ENCODE results near the gene LCE1B.

LCE1B gene

DNA sequence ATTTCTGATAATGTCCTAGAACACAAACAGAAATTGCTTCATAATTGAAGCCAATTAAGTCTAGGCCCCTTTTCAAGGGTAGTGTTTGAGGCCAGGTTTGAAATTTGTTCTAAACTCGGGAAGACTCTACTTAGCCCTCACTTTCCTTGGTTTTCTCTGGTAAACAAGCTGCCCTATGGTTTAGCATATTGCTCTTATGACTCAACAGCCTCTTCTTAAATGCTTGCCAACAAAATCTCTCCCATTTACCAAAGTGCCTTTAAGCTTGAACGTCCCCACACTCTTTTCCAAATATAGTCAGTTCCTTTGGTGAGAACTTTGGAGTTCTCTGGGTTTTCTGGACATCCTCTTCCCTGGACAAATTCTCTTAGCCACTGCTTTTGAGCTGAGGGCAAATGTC lies 25.1 kb downstream of the LCE1B start:
- no peak overlapping the region for H3K4me3 Mint-ChIP-seq
- no peaks in the 10 kb centered on the region for H3K27me3 Mint-ChIP-seq (ENCODE audit: low read depth)
- peaks cover 16% of the 10 kb centered on the region for H3K9me3 Mint-ChIP-seq
- TF ChIP-seq, protein P1, sequence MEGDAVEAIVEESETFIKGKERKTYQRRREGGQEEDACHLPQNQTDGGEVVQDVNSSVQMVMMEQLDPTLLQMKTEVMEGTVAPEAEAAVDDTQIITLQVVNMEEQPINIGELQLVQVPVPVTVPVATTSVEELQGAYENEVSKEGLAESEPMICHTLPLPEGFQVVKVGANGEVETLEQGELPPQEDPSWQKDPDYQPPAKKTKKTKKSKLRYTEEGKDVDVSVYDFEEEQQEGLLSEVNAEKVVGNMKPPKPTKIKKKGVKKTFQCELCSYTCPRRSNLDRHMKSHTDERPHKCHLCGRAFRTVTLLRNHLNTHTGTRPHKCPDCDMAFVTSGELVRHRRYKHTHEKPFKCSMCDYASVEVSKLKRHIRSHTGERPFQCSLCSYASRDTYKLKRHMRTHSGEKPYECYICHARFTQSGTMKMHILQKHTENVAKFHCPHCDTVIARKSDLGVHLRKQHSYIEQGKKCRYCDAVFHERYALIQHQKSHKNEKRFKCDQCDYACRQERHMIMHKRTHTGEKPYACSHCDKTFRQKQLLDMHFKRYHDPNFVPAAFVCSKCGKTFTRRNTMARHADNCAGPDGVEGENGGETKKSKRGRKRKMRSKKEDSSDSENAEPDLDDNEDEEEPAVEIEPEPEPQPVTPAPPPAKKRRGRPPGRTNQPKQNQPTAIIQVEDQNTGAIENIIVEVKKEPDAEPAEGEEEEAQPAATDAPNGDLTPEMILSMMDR (IDR thresholded peaks at IDR 0.05; ENCODE audit: unreplicated experiment in 3 of 3), result no peak
- no peaks in the 10 kb centered on the region for H3K4me1 Mint-ChIP-seq
- no peak overlapping the region for H3K27ac Mint-ChIP-seq
- no peaks in the 10 kb centered on the region for H3K36me3 Mint-ChIP-seq (ENCODE audit: low read depth)

DNA sequence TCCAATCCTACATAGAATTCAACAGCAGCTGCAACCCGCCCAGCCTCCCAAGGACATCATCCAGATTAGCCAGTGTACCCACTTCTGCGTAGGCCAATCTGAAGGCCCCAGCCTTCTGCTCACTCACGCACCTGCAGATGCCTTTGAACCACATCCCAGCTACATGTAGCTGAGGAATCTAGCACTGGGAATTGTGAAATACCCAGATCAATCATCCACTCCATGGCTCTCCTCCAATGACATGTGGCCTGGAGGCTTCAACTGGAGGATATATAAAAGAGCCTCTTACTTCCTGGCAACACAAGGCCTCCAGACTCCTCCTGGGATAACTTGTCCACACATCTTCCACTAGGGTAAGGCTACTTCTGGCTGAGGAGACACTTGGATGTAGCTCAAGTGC lies 30.8 kb downstream of the LCE1B start, which contains the start of gene LCE6A:
Gene LCE6A, plus strand, starts transcription at position 301 of the 400 bp plus-strand sequence. CDS start 665 bp downstream, outside the sequence.
- Mint-ChIP-seq H3K9me3 (peaks cover 12% of the 10 kb centered on the region), H3K4me1 (no peaks in the 10 kb centered on the region), H3K27ac (no peak within 1 kb of the TSS), H3K36me3 (ENCODE audit: low read depth) (no peaks in the 10 kb centered on the region), H3K27me3 (ENCODE audit: low read depth) (no peaks in the 10 kb centered on the region), H3K4me3 (no peak within 1 kb of the TSS)
- TF ChIP-seq, protein P1 (IDR thresholded peaks at IDR 0.05; ENCODE audit: unreplicated experiment in 3 of 3), result no peak

DNA sequence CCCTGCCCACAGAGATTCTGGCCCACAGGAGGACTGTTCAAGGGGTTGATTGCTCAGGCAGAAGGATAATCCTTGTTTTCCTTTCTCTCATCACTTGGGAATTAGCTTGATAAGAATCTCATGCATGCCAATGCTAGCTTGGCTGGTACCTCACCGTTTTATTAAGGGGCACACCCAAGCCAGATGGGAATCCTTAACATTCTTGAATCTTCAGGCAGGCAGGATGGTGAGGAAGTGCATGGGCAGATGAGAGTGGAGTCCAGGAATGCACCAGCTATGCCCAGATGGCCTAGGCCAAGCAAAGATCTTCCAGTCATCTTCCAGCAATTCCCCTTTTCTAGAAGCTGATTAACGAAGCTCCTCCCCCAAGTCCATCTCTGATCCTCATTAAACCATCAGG lies 43.9 kb downstream of the LCE1B start:
- Mint-ChIP-seq H3K4me1 (no peaks in the 10 kb centered on the region), H3K27me3 (ENCODE audit: low read depth) (no peaks in the 10 kb centered on the region), H3K4me3 (no peak overlapping the region), H3K9me3 (peaks cover 11% of the 10 kb centered on the region), H3K36me3 (ENCODE audit: low read depth) (no peaks in the 10 kb centered on the region), H3K27ac (no peak overlapping the region)
- TF ChIP-seq, protein P1 (IDR thresholded peaks at IDR 0.05; ENCODE audit: unreplicated experiment in 3 of 3), result no peak

DNA sequence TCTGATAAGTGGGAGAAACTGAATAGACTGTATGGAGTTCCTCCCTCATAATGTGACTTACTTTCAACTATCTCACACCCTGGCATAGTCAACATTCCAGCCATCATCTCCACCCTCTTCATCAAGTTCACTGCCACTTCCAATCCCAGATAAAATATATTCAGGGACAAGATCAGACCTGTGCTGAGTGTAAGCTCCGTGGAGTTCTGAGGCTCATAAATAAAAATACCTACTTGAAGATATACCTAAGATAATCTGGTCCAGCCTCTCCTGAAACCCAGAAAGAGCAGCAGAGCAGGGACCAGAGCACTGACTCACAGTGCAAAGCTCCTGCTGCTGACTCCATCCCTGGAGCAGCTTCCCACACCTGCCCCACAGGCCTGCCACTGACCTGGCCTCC lies 46.3 kb downstream of the LCE1B start:
- TF ChIP-seq, protein P1 (IDR thresholded peaks at IDR 0.05; ENCODE audit: unreplicated experiment in 3 of 3), result no peak
- H3K36me3 Mint-ChIP-seq (ENCODE audit: low read depth), result no peaks in the 10 kb centered on the region
- no peaks in the 10 kb centered on the region for H3K27me3 Mint-ChIP-seq (ENCODE audit: low read depth)
- H3K27ac Mint-ChIP-seq, result no peak overlapping the region
- no peak overlapping the region for H3K4me3 Mint-ChIP-seq
- H3K4me1 Mint-ChIP-seq, result no peaks in the 10 kb centered on the region
- peaks cover 9% of the 10 kb centered on the region for H3K9me3 Mint-ChIP-seq

DNA sequence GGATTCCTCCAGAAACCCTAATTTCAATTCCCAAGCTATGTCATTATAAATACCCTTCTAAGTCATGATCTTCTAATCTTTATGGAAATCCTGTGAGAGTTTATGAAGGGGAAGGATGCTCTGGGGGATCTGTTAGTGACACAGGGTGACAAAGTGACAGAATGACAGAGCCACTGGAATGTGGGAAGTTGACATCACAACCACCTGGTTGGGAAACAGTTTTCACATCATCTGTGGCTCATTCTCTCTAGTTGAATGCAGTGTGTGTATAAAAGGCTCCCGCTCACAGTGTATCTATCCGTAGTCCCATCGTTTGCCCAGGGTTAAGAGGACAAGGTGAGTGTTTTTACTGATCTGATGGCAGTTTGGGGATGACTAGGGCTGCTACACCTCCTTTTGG lies 47.9 kb downstream of the LCE1B start, which contains the start of gene LCE7A:
Gene LCE7A, plus strand, starts transcription at position 301 of the 400 bp plus-strand sequence. CDS start 702 bp downstream, outside the sequence.
- Mint-ChIP-seq H3K4me1 (no peaks in the 10 kb centered on the region), H3K27ac (no peak within 1 kb of the TSS), H3K27me3 (ENCODE audit: low read depth) (no peaks in the 10 kb centered on the region), H3K36me3 (ENCODE audit: low read depth) (no peaks in the 10 kb centered on the region), H3K9me3 (peaks cover 8% of the 10 kb centered on the region), H3K4me3 (no peak within 1 kb of the TSS)
- TF ChIP-seq, protein P1 (IDR thresholded peaks at IDR 0.05; ENCODE audit: unreplicated experiment in 3 of 3), result no peak

DNA sequence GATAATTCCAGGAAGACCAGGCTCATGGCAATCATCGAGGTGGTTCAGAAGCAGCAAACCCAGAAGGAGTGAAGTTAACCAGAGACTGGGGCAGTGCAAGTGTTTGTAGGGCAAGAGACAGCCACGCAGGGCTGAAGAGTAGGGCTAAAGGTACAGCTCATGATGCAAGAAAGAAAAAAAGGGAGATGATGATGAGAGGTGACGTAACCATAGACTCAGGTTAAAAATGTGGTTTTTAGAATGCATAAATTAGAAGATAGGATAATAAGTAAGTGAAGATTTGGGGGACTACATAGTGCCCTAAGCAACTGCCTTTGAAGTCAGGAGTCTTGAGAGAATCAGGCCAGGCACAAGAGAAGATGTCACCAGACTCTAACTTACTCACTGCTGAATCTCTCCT lies 48.4 kb downstream of the LCE1B start:
- Mint-ChIP-seq H3K36me3 (ENCODE audit: low read depth) (no peaks in the 10 kb centered on the region), H3K27me3 (ENCODE audit: low read depth) (no peaks in the 10 kb centered on the region), H3K27ac (no peak overlapping the region), H3K4me1 (no peaks in the 10 kb centered on the region), H3K4me3 (no peak overlapping the region), H3K9me3 (peaks cover 5% of the 10 kb centered on the region)
- TF ChIP-seq, protein P1 (IDR thresholded peaks at IDR 0.05; ENCODE audit: unreplicated experiment in 3 of 3), result no peak
